Esophagus muscularis mucosa (tissue), 4 donors: Measurements from ENCODE around the gene WT1.

Source experiments
- CTCF ChIP-seq, 3 experiments: fragments of 200-600 bp in 2 of 3; fragments of 450-650 bp in 1 of 3; sonication (generic) in 2 of 3; IDR thresholded peaks; one replicate each; pipeline ENCODE4 v1.5.1; 2017 to 2019; ENCODE audit warnings: antibody characterized with exemption in 3 of 3, mild to moderate bottlenecking in 2 of 3, moderate library complexity in 1 of 3
- EP300 ChIP-seq: sonication (generic); formaldehyde crosslinking; IDR thresholded peaks from one replicate; pipeline ENCODE4 v1.6.1; 2017; ENCODE audit warnings: antibody characterized with exemption
- POLR2A ChIP-seq: fragments of 450-650 bp; IDR thresholded peaks from one replicate; pipeline ENCODE4 v1.6.1; 2017; ENCODE audit warnings: antibody characterized with exemption, moderate library complexity, mild to moderate bottlenecking, low read depth
- POLR2AphosphoS5 ChIP-seq, 2 donors: sonication (generic); formaldehyde crosslinking; IDR thresholded peaks; one replicate each; pipeline ENCODE4 v1.6.1; 2017; ENCODE audit warnings: antibody characterized with exemption in 2 of 2

- TF ChIP-seq POLR2A (no peak), CTCF (IDR thresholded peaks at IDR 0.05) (no peak), EP300 (no peak), POLR2AphosphoS5 (IDR thresholded peaks at IDR 0.05) (no peak)
These were observed 785 bp downstream of the WT1 start for GRCh38 chr11:32434356-32435151.
